H9 (cell line): Measurements from ENCODE around the gene HHAT. TPM values are rescaled to one million over a fixed set of nuclear protein-coding genes. Genes with fewer than 3 reads are reported as not detected.

Source experiments
- DNase-seq: peaks from one replicate; pipeline ENCODE4 v3.0.0-alpha.2; 2017
- H2AFZ ChIP-seq: one replicate; pipeline ENCODE4 v1.6.1; 2013; ENCODE audit warnings: mild to moderate bottlenecking, low read length, control low read depth, moderate library complexity
- H2AK5ac ChIP-seq: 2 replicates; pipeline ENCODE4 v1.6.1; 2013; ENCODE audit warnings: low read length, control low read depth, mixed read lengths; ENCODE audit not compliant: insufficient read length
- H2BK120ac ChIP-seq: one replicate; pipeline ENCODE4 v1.6.1; 2013; ENCODE audit warnings: low read depth, mild to moderate bottlenecking, low read length, control low read depth, inconsistent platforms; ENCODE audit not compliant: poor library complexity, severe bottlenecking
- H2BK12ac ChIP-seq: 2 replicates; pipeline ENCODE4 v1.6.1; 2013; ENCODE audit warnings: low read length, control low read depth, mixed read lengths, low read depth; ENCODE audit not compliant: insufficient read length
- H2BK15ac ChIP-seq: 2 replicates; pipeline ENCODE4 v1.6.1; 2013; ENCODE audit warnings: low read depth, low read length, control low read depth
- H2BK20ac ChIP-seq: one replicate; pipeline ENCODE4 v1.6.1; 2013; ENCODE audit warnings: low read depth, mild to moderate bottlenecking, low read length, control low read depth, inconsistent platforms; ENCODE audit not compliant: poor library complexity, severe bottlenecking
- H2BK5ac ChIP-seq: 2 replicates; pipeline ENCODE4 v1.6.1; 2013; ENCODE audit warnings: low read length, control low read depth, mixed read lengths; ENCODE audit not compliant: insufficient read length
- H3K14ac ChIP-seq: 2 replicates; pipeline ENCODE4 v1.6.1; 2013; ENCODE audit warnings: low read length, control low read depth; ENCODE audit not compliant: insufficient read depth
- H3K18ac ChIP-seq: 2 replicates; pipeline ENCODE4 v1.6.1; 2013; ENCODE audit warnings: low read depth, mild to moderate bottlenecking, mixed read lengths, low read length, control low read depth; ENCODE audit not compliant: insufficient read length
- H3K23ac ChIP-seq: 2 replicates; pipeline ENCODE4 v1.6.1; 2013; ENCODE audit warnings: low read length, control low read depth, mixed read lengths, low read depth; ENCODE audit not compliant: insufficient read length
- H3K23me2 ChIP-seq: 2 replicates; pipeline ENCODE4 v1.6.1; 2013; ENCODE audit warnings: low read depth, mild to moderate bottlenecking, mixed read lengths, low read length, control low read depth; ENCODE audit not compliant: insufficient read length, poor library complexity, severe bottlenecking
- H3K27ac ChIP-seq: 2 replicates; pipeline ENCODE4 v1.5.1; 2013; ENCODE audit warnings: low read length, control low read depth, mixed read lengths, low read depth; ENCODE audit not compliant: insufficient read length
- H3K27me3 ChIP-seq: 2 replicates; pipeline ENCODE4 v1.6.1; 2013; ENCODE audit warnings: low read length, control low read depth, inconsistent platforms; ENCODE audit not compliant: insufficient read depth
- H3K4ac ChIP-seq: 2 replicates; pipeline ENCODE4 v1.6.1; 2013; ENCODE audit warnings: low read depth, mild to moderate bottlenecking, control low read depth, inconsistent platforms, low read length, moderate library complexity
- H3K4me1 ChIP-seq: 2 replicates; pipeline ENCODE4 v1.6.1; 2013; ENCODE audit warnings: low read length, control low read depth, inconsistent platforms; ENCODE audit not compliant: insufficient read depth
- H3K4me2 ChIP-seq: 2 replicates; pipeline ENCODE4 v1.6.1; 2013; ENCODE audit warnings: low read length, control low read depth, mixed read lengths; ENCODE audit not compliant: insufficient read length, insufficient read depth
- H3K56ac ChIP-seq: 2 replicates; pipeline ENCODE4 v1.6.1; 2013; ENCODE audit warnings: low read depth, mild to moderate bottlenecking, mixed read lengths, low read length, control low read depth; ENCODE audit not compliant: insufficient read length
- H3K79me1 ChIP-seq: 2 replicates; pipeline ENCODE4 v1.6.1; 2013; ENCODE audit warnings: low read depth, mild to moderate bottlenecking, moderate library complexity, low read length, control low read depth, inconsistent platforms; ENCODE audit not compliant: insufficient read depth, poor library complexity, severe bottlenecking
- H3K79me2 ChIP-seq: 2 replicates; pipeline ENCODE4 v1.6.1; 2013; ENCODE audit warnings: low read length, control low read depth, inconsistent platforms; ENCODE audit not compliant: insufficient read depth
- H3K9ac ChIP-seq: 2 replicates; pipeline ENCODE4 v1.6.1; 2013; ENCODE audit warnings: low read length, control low read depth, mixed read lengths; ENCODE audit not compliant: insufficient read length; ENCODE audit errors: extremely low read depth
- H3K9me3 ChIP-seq: one replicate; pipeline ENCODE4 v1.6.1; 2013; ENCODE audit warnings: low read depth, low read length, inconsistent platforms; ENCODE audit not compliant: control insufficient read depth
- H3T11ph ChIP-seq: one replicate; pipeline ENCODE4 v1.6.1; 2013; ENCODE audit warnings: mild to moderate bottlenecking, low read length, control low read depth, inconsistent platforms
- H4K20me1 ChIP-seq: one replicate; pipeline ENCODE4 v1.6.1; 2013; ENCODE audit not compliant: control insufficient read depth, insufficient read length, insufficient read depth
- H4K5ac ChIP-seq: 2 replicates; pipeline ENCODE4 v1.6.1; 2013; ENCODE audit warnings: low read depth, mild to moderate bottlenecking, mixed read lengths, low read length, control low read depth; ENCODE audit not compliant: insufficient read length
- H4K8ac ChIP-seq: replicated peaks from 2 replicates; pipeline ENCODE4 v1.6.1; 2013; ENCODE audit warnings: low read length, control low read depth, mixed read lengths, low read depth; ENCODE audit not compliant: insufficient read length
- H4K91ac ChIP-seq: 2 replicates; pipeline ENCODE4 v1.6.1; 2013; ENCODE audit warnings: low read depth, mild to moderate bottlenecking, moderate library complexity, mixed read lengths, low read length, control low read depth; ENCODE audit not compliant: insufficient read length
- H3K27ac Mint-ChIP-seq, 3 experiments: 2 replicates in 2 of 3; 3 replicates in 1 of 3; pipeline ENCODE4 v1.8.0; 2020 to 2021; ENCODE audit warnings: mixed read lengths in 3 of 3, mild to moderate bottlenecking in 1 of 3, moderate library complexity in 1 of 3
- H3K27me3 Mint-ChIP-seq: 2 replicates; pipeline ENCODE4 v1.8.0; 2021; ENCODE audit warnings: low read depth, mild to moderate bottlenecking, moderate library complexity, mixed read lengths
- H3K36me3 Mint-ChIP-seq, 3 experiments: 2 replicates in 2 of 3; 3 replicates in 1 of 3; pipeline ENCODE4 v1.8.0; 2020 to 2021; ENCODE audit warnings: low read depth in 3 of 3, mixed read lengths in 3 of 3; ENCODE audit not compliant: insufficient read depth in 1 of 3
- H3K4me1 Mint-ChIP-seq, 2 experiments: 2 replicates each; pipeline ENCODE4 v1.8.0; 2020; ENCODE audit warnings: mixed read lengths in 2 of 2
- H3K4me3 Mint-ChIP-seq, 2 experiments: 2 replicates in 1 of 2; 3 replicates in 1 of 2; pipeline ENCODE4 v1.8.0; 2020 to 2021; ENCODE audit warnings: mild to moderate bottlenecking in 2 of 2, mixed read lengths in 2 of 2, moderate library complexity in 1 of 2
- H3K9me3 Mint-ChIP-seq, 2 experiments: 2 replicates in 1 of 2; 3 replicates in 1 of 2; pipeline ENCODE4 v1.8.0; 2020; ENCODE audit warnings: mild to moderate bottlenecking in 2 of 2, mixed read lengths in 2 of 2, moderate library complexity in 1 of 2
- WGBS: extraction: QIAGEN DNeasy Blood & Tissue Kit; methylation state at CpG from one replicate; pipeline ENCODE4 v1.1.7; 2013; ENCODE audit warnings: missing lambda C conversion rate, low lambda C conversion rate, mixed read lengths; ENCODE audit not compliant: insufficient read length; ENCODE audit errors: extremely low coverage; 5-methylcytosine and 5-hydroxymethylcytosine counted together
- total RNA-seq: library from RNA; stranded (reverse); gene quantifications from 2 replicates; pipeline ENCODE4 v1.2.1, GENCODE V29; 2021
- TF ChIP-seq, protein P1 (sequence below): fragments of 200-600 bp; sonication (generic); conservative IDR thresholded peaks from 3 replicates; pipeline ENCODE4 v1.8.0; 2021; ENCODE audit warnings: antibody characterized with exemption, mild to moderate bottlenecking

HHAT gene
- total RNA-seq, 1 experiment from 2014 or later: 0.48 TPM

DNA sequence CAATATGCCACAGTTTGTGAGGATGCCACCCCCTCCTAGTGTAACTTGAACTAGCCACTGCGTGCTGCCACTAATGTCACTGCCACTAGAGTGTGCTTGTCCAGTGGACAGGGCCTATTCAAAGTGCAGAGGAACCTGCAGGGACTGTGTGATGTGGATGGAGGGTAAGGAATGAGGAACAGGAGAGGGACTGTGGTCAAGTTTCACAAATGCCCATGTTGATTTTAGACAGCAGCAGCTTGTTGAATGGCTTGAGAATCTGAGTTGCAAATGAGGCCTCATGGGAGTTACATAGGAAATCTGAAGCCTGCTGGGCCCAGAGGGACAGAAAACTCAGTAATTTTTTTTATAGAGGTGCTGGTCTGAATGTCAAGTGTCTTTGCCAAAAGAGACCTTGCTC is 112.3 kb downstream of the HHAT start:
- Histone ChIP-seq H2BK120ac (no peak overlapping the region), H3K4me2 (no peak overlapping the region), H3K4ac (no peak overlapping the region), H4K20me1 (no peaks in the 10 kb centered on the region), H3K27ac (no peak overlapping the region), H3K79me1 (no peaks in the 10 kb centered on the region), H2BK15ac (no peak overlapping the region), H3K79me2 (no peaks in the 10 kb centered on the region), H3K9ac (no peak overlapping the region), H2BK20ac (no peak overlapping the region), H3K56ac (no peak overlapping the region), H2AFZ (no peak overlapping the region), H3T11ph (no peak overlapping the region), H3K18ac (no peak overlapping the region), H4K91ac (no peak overlapping the region), H2BK5ac (no peak overlapping the region), H2AK5ac (no peak overlapping the region), H3K23ac (no peak overlapping the region), H4K8ac (no peak overlapping the region), H3K4me1 (no peaks in the 10 kb centered on the region), H3K9me3 (no peaks in the 10 kb centered on the region), H3K23me2 (no peaks in the 10 kb centered on the region), H3K27me3 (no peaks in the 10 kb centered on the region), H2BK12ac (no peak overlapping the region), H4K5ac (no peak overlapping the region), H3K14ac (no peak overlapping the region)
- no peaks in the 10 kb centered on the region; the same call in 1 of the 2 replicates for H3K27me3 Mint-ChIP-seq
- H3K9me3 Mint-ChIP-seq: no peaks in the 10 kb centered on the region
- H3K36me3 Mint-ChIP-seq: no peaks in the 10 kb centered on the region
- WGBS: no CpG with 5 or more reads among the region's 1 CpG
- DNase-seq: no peak
- TF ChIP-seq, protein P1, sequence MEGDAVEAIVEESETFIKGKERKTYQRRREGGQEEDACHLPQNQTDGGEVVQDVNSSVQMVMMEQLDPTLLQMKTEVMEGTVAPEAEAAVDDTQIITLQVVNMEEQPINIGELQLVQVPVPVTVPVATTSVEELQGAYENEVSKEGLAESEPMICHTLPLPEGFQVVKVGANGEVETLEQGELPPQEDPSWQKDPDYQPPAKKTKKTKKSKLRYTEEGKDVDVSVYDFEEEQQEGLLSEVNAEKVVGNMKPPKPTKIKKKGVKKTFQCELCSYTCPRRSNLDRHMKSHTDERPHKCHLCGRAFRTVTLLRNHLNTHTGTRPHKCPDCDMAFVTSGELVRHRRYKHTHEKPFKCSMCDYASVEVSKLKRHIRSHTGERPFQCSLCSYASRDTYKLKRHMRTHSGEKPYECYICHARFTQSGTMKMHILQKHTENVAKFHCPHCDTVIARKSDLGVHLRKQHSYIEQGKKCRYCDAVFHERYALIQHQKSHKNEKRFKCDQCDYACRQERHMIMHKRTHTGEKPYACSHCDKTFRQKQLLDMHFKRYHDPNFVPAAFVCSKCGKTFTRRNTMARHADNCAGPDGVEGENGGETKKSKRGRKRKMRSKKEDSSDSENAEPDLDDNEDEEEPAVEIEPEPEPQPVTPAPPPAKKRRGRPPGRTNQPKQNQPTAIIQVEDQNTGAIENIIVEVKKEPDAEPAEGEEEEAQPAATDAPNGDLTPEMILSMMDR: no peak
- no peak overlapping the region for H3K4me3 Mint-ChIP-seq
- no peak overlapping the region; a peak in 1 of 7 replicates for H3K27ac Mint-ChIP-seq
- H3K4me1 Mint-ChIP-seq: peaks cover 9% of the 10 kb centered on the region in 2 experiments
